ENCODE results near the gene MBNL2.

- no peak for TF ChIP-seq CTCF (conservative IDR thresholded peaks at IDR 0.05; ENCODE audit: low read depth, low read length)
- TF ChIP-seq EZH2 (IDR thresholded peaks at IDR 0.05; ENCODE audit: low read length, unreplicated experiment), result no peak
- TF ChIP-seq EZH2phosphoT487 (IDR thresholded peaks at IDR 0.05; ENCODE audit: borderline replicate concordance, low read length), result no peak
Measured at GRCh38 chr13:97191142-97191541, 31.0 kb upstream of the MBNL2 start.

Data from PC-3 (cell line).